OCI-LY1 (cell line): Measurements from ENCODE around the gene TTYH3.
"Not testable (repeated sequence)": the region's sequence is repeated elsewhere in the genome, so short reads cannot be mapped to it uniquely, and the experiment has no call there.

Source experiments
- H2AFZ ChIP-seq: fragments of 200-600 bp; sonication (generic), shearing (Covaris generic); 2 replicates; pipeline ENCODE4 v1.6.0; 2014; ENCODE audit warnings: antibody characterized with exemption, mild to moderate bottlenecking, low read length
- H3F3A ChIP-seq: fragments of 200-600 bp; sonication (generic), shearing (Covaris generic); 2 replicates; pipeline ENCODE4 v1.6.0; 2014; ENCODE audit warnings: mild to moderate bottlenecking, antibody characterized with exemption, low read length, moderate library complexity; ENCODE audit not compliant: insufficient read depth
- H3K27ac ChIP-seq: fragments of 200-600 bp; sonication (generic); 2 replicates; pipeline ENCODE4 v1.5.1; 2014; ENCODE audit warnings: low read length, mixed run types, mild to moderate bottlenecking, low read depth; ENCODE audit not compliant: poor library complexity, severe bottlenecking
- H3K27me3 ChIP-seq: fragments of 200-600 bp; sonication (generic); 2 replicates; pipeline ENCODE4 v1.6.0; 2014; ENCODE audit warnings: antibody characterized with exemption, mild to moderate bottlenecking, low read length, moderate library complexity; ENCODE audit not compliant: insufficient read depth
- H3K36me3 ChIP-seq: fragments of 200-600 bp; sonication (generic); 2 replicates; pipeline ENCODE4 v1.6.1; 2014; ENCODE audit warnings: mild to moderate bottlenecking, antibody characterized with exemption, low read length, moderate library complexity, mixed read lengths; ENCODE audit not compliant: insufficient read depth
- H3K4me1 ChIP-seq: fragments of 200-600 bp; sonication (generic); 2 replicates; pipeline ENCODE4 v1.5.1; 2014; ENCODE audit warnings: mild to moderate bottlenecking, low read length, moderate library complexity; ENCODE audit not compliant: insufficient read depth, severe bottlenecking
- H3K4me2 ChIP-seq: fragments of 200-600 bp; sonication (generic), shearing (Covaris generic); 2 replicates; pipeline ENCODE4 v1.6.1; 2014; ENCODE audit warnings: low read length
- H3K4me3 ChIP-seq: fragments of 200-600 bp; sonication (generic); 2 replicates; pipeline ENCODE4 v1.5.1; 2014; ENCODE audit warnings: low read length, low read depth, mild to moderate bottlenecking, mixed read lengths; ENCODE audit not compliant: poor library complexity, severe bottlenecking
- H3K79me2 ChIP-seq: fragments of 200-600 bp; shearing (Covaris generic); 2 replicates; pipeline ENCODE4 v1.6.1; 2016; ENCODE audit warnings: mixed run types, low read length, mixed read lengths; ENCODE audit not compliant: insufficient read depth
- H3K9ac ChIP-seq: fragments of 200-600 bp; sonication (generic), shearing (Covaris generic); 2 replicates; pipeline ENCODE4 v1.6.1; 2014; ENCODE audit warnings: mild to moderate bottlenecking, low read length, mixed read lengths
- H3K9me2 ChIP-seq: fragments of 200-600 bp; sonication (generic), shearing (Covaris generic); 2 replicates; pipeline ENCODE4 v1.6.1; 2014; ENCODE audit warnings: low read depth, mild to moderate bottlenecking, low read length, mixed read lengths
- H3K9me3 ChIP-seq: fragments of 200-600 bp; shearing (Covaris generic); 2 replicates; pipeline ENCODE4 v1.6.1; 2014; ENCODE audit warnings: low read length, mixed read lengths
- H4K20me1 ChIP-seq: fragments of 200-600 bp; sonication (generic), shearing (Covaris generic); 2 replicates; pipeline ENCODE4 v1.6.0; 2016; ENCODE audit warnings: mild to moderate bottlenecking, low read length; ENCODE audit not compliant: insufficient read depth
- CTCF ChIP-seq: fragments of 200-600 bp; sonication (generic), shearing (Covaris generic); IDR thresholded peaks from 2 replicates; pipeline ENCODE4 v1.5.1; 2017; ENCODE audit warnings: mild to moderate bottlenecking, antibody characterized with exemption, low read length, moderate library complexity, mixed read lengths
- EZH2 ChIP-seq: fragments of 200-600 bp; sonication (generic), shearing (Covaris generic); IDR thresholded peaks from 2 replicates; pipeline ENCODE4 v1.8.0; 2017; ENCODE audit warnings: borderline replicate concordance, mixed run types, mild to moderate bottlenecking, antibody characterized with exemption, low read length, moderate library complexity, mixed read lengths

Gene TTYH3

DNA sequence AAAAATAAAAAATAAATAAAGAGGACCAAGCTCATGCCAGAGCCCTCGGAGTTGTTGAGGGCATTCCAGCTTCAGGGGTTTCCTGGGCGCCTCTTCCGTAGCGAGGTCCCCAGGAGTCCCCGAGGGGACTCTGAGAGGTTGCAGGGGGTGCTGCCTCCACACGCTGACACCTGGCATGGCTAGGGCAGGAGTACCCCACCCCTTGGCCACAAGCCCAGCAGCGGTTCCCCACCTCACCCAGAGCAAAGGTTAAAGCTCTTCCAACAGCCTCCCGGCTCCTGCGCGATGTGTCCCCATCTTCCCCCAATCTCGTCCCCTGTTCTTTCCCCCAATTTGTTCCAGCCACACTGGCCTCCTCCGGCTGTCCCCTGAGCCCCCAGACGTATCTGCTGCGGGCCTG is 60.8 kb downstream of the TTYH3 start:
- H3K27ac ChIP-seq = no peak overlapping the region
- H3K9ac ChIP-seq = no peak overlapping the region
- no peaks in the 10 kb centered on the region for H3K4me1 ChIP-seq
- no peak overlapping the region for H2AFZ ChIP-seq
- no peak overlapping the region for H3K4me3 ChIP-seq
- H3K9me3 ChIP-seq = no peaks in the 10 kb centered on the region
- H3K36me3 ChIP-seq = no peaks in the 10 kb centered on the region; the same call in 1 of the 2 replicates
- no peaks in the 10 kb centered on the region for H4K20me1 ChIP-seq
- no peaks in the 10 kb centered on the region for H3K9me2 ChIP-seq
- H3K27me3 ChIP-seq = peaks cover 3% of the 10 kb centered on the region; the same call in 1 of the 2 replicates
- H3K79me2 ChIP-seq = no peaks in the 10 kb centered on the region
- no peaks in the 10 kb centered on the region for H3F3A ChIP-seq
- H3K4me2 ChIP-seq = no peak overlapping the region
- TF ChIP-seq EZH2 (no peak), CTCF (no peak)

- H3K27me3 ChIP-seq, H3K4me2 ChIP-seq, H3K79me2 ChIP-seq, H3K27ac ChIP-seq, H3K36me3 ChIP-seq, H3K4me1 ChIP-seq, H3K9me2 ChIP-seq, H3K9ac ChIP-seq, H4K20me1 ChIP-seq, H2AFZ ChIP-seq, H3K9me3 ChIP-seq, H3F3A ChIP-seq, H3K4me3 ChIP-seq: not testable (repeated sequence)
Measured at GRCh38 chr7:2693420-2694121, 61.8 kb downstream of the TTYH3 start.

- H3K4me1 ChIP-seq, H3K9me3 ChIP-seq, H3K27me3 ChIP-seq, H4K20me1 ChIP-seq, H3K27ac ChIP-seq, H3K79me2 ChIP-seq, H3K36me3 ChIP-seq, H3K4me3 ChIP-seq, H3K4me2 ChIP-seq, H3K9me2 ChIP-seq, H2AFZ ChIP-seq, H3F3A ChIP-seq, H3K9ac ChIP-seq: not testable (repeated sequence)
Measured at GRCh38 chr7:2694122-2694436, 62.3 kb downstream of the TTYH3 start.

DNA sequence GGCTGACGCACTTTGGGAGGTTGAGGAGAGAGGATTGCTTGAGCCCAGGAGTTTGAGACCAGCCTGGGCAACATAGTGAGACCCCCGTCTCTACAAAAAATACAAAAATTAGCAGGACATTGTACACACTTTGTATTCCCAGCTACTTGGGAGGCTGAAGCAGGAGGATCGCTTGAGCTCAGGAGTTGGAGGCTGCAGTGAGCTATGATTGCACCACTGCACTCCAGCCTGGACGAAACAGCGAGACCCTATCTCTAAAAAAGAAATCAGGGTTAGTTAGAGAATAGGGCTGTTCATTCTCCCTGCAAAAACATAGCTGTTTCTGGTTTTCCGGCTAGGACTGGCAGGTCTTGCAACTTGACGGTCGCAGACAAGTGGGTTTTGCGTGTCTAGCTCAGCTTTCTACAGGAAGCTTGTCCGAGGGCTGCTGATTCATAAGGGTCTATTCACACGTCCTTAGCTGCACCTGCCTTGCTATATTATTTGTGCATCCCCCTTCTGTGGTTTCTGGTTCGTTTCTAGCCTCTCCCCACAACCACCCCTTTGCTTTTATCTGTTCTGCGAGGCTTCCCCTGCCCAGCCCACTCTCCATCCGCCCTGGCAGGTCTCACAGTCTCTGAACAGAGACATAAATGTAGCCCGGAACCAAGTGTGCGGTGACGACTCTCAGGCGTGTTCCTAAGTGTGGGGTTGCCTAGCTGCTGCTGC is 66.9 kb downstream of the TTYH3 start:
- Histone ChIP-seq H3K4me2 (no peak overlapping the region), H3K9me3 (no peaks in the 10 kb centered on the region), H4K20me1 (no peaks in the 10 kb centered on the region), H3K9ac (no peak overlapping the region), H3K4me1 (peaks cover 3% of the 10 kb centered on the region), H3K79me2 (no peaks in the 10 kb centered on the region), H2AFZ (no peak overlapping the region), H3K27me3 (peaks cover 7% of the 10 kb centered on the region; the same call in 1 of the 2 replicates), H3K4me3 (no peak overlapping the region), H3K9me2 (no peaks in the 10 kb centered on the region), H3K36me3 (no peaks in the 10 kb centered on the region; the same call in 1 of the 2 replicates), H3K27ac (no peak overlapping the region), H3F3A (no peaks in the 10 kb centered on the region)
- no peak for TF ChIP-seq EZH2
- no peak for TF ChIP-seq CTCF
